ENCODE data around the gene ANXA11.

DNA sequence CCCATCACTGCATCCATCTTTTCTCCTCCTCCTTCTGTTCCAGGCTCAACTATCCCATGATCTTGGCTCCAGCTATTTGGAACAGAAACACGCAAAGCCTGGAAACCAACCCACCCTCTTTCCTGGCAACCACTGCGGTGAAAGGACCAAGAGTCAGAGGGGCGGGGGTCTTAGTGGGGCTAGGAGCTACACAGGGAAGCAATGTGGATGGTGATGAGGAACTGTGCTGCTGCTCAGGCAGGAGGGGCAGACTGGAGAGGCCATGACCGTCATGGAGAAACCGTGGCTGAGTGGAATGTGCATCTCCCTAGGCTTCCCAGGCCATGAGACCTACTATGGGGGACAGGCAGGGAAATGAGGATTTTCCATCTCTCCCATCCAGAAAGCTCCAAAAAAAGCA is 47.2 kb downstream of the ANXA11 start:
- TF ChIP-seq, protein P1, sequence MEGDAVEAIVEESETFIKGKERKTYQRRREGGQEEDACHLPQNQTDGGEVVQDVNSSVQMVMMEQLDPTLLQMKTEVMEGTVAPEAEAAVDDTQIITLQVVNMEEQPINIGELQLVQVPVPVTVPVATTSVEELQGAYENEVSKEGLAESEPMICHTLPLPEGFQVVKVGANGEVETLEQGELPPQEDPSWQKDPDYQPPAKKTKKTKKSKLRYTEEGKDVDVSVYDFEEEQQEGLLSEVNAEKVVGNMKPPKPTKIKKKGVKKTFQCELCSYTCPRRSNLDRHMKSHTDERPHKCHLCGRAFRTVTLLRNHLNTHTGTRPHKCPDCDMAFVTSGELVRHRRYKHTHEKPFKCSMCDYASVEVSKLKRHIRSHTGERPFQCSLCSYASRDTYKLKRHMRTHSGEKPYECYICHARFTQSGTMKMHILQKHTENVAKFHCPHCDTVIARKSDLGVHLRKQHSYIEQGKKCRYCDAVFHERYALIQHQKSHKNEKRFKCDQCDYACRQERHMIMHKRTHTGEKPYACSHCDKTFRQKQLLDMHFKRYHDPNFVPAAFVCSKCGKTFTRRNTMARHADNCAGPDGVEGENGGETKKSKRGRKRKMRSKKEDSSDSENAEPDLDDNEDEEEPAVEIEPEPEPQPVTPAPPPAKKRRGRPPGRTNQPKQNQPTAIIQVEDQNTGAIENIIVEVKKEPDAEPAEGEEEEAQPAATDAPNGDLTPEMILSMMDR (IDR thresholded peaks at IDR 0.05), result no peak
- TF ChIP-seq POLR2A (IDR thresholded peaks at IDR 0.05), result no peak

All from testis (tissue), 2 donors.